Subcutaneous adipose tissue (tissue), 4 donors: ENCODE measurements around the gene SFN. TPM values are rescaled to one million over a fixed set of nuclear protein-coding genes. Genes with fewer than 3 reads are reported as not detected.

Experiments used
- CTCF ChIP-seq: fragments of 450-650 bp; IDR thresholded peaks from one replicate; pipeline ENCODE4 v1.5.1; 2016; ENCODE audit warnings: low read depth, mild to moderate bottlenecking, control low read depth, antibody characterized with exemption, moderate library complexity
- total RNA-seq, 4 donors: library from RNA; depleted of rRNA; stranded (reverse); fragments of >200 nt; gene quantifications; one replicate each; pipeline ENCODE4 v1.1.0, GENCODE V29; 2016

Gene SFN
- total RNA-seq, 4 donors from 2014 or later: not detected

- no peak for TF ChIP-seq CTCF
Observed at GRCh38 chr1:26831546-26832248, 31.3 kb upstream of the SFN start.

- no peak for TF ChIP-seq CTCF
Observed at GRCh38 chr1:26832249-26832960, 30.5 kb upstream of the SFN start.

GRCh38 chr1:26833432-26834405 is 29.2 kb upstream of the SFN start:
- no peak for TF ChIP-seq CTCF

- TF ChIP-seq CTCF: no peak
Observed at GRCh38 chr1:26838474-26839338, 24.2 kb upstream of the SFN start.

GRCh38 chr1:26839339-26839722 is 23.6 kb upstream of the SFN start:
- no peak for TF ChIP-seq CTCF

GRCh38 chr1:26839779-26840178 is 23.2 kb upstream of the SFN start:
- TF ChIP-seq CTCF: no peak
